ENCODE data around the gene RGSL1. TPM values are rescaled to one million over a fixed set of nuclear protein-coding genes. Genes with fewer than 3 reads are reported as not detected.

RGSL1 gene
- polyA plus RNA-seq, 3 donors, result not detected

DNA sequence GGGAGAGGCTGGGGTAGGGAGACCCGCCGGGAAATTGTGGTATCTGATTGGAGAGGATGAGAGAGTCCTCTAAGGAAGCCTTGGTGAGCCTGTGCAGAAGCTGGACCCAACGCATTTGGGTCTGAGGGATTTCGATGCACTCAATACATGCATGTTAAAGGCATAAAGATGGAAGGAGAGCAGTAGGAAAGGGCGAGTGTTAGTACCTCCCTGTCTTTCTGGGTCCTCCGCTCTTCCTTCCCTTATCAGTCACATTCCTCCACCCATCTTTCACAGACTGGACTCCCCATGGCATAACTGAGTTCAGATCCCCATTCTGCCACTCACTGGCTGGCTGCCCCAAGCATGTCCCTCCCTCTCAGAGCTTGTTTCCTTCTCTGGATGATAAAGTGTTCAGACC lies 147.0 kb downstream of the RGSL1 start:
- H2AFZ ChIP-seq (ENCODE audit: insufficient read depth, low read depth, low read length, poor library complexity, severe bottlenecking), result no peak overlapping the region
- Mint-ChIP-seq H3K27ac (no peak overlapping the region), H3K36me3 (no peaks in the 10 kb centered on the region), H3K27me3 (ENCODE audit: low read depth in 3 of 3) (peaks cover 0 to 1% (median 0%) of the 10 kb centered on the region in 3 donors), H3K4me3 (no peak overlapping the region), H3K4me1 (peaks cover 32% of the 10 kb centered on the region), H3K9me3 (no peaks in the 10 kb centered on the region)
- H3K4me3 ChIP-seq (replicated peaks in 1 of 3; ENCODE audit: low read depth in 2 of 3, low read length in 3 of 3), result no peak overlapping the region
- H3K9ac ChIP-seq (ENCODE audit: insufficient read depth, low read length, poor library complexity, severe bottlenecking), result no peak overlapping the region
- 97% methylated on average over 6 of the region's 6 CpGs for WGBS (ENCODE audit: insufficient coverage)
- H3K27me3 ChIP-seq (ENCODE audit: control insufficient read depth in 2 of 2, insufficient read depth in 2 of 2, low read length in 2 of 2), result peaks cover 0 to 4% of the 10 kb centered on the region in 2 donors
- H3K9me3 ChIP-seq (replicated peaks in 1 of 2; ENCODE audit: control insufficient read depth in 1 of 2, insufficient read depth in 1 of 2, low read length in 2 of 2), result no peaks in the 10 kb centered on the region
- TF ChIP-seq, protein P1, sequence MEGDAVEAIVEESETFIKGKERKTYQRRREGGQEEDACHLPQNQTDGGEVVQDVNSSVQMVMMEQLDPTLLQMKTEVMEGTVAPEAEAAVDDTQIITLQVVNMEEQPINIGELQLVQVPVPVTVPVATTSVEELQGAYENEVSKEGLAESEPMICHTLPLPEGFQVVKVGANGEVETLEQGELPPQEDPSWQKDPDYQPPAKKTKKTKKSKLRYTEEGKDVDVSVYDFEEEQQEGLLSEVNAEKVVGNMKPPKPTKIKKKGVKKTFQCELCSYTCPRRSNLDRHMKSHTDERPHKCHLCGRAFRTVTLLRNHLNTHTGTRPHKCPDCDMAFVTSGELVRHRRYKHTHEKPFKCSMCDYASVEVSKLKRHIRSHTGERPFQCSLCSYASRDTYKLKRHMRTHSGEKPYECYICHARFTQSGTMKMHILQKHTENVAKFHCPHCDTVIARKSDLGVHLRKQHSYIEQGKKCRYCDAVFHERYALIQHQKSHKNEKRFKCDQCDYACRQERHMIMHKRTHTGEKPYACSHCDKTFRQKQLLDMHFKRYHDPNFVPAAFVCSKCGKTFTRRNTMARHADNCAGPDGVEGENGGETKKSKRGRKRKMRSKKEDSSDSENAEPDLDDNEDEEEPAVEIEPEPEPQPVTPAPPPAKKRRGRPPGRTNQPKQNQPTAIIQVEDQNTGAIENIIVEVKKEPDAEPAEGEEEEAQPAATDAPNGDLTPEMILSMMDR (IDR thresholded peaks at IDR 0.05), result no peak
- H3K79me2 ChIP-seq (ENCODE audit: insufficient read depth, low read length), result no peaks in the 10 kb centered on the region
- no peak overlapping the region for H3K4me2 ChIP-seq (replicated peaks; ENCODE audit: extremely low read depth, low read length, poor library complexity, severe bottlenecking)
- no peaks in the 10 kb centered on the region for H4K20me1 ChIP-seq (ENCODE audit: insufficient read depth, low read length)
- no peak for DNase-seq
- peaks cover 19 to 24% of the 10 kb centered on the region in 2 donors for H3K4me1 ChIP-seq (ENCODE audit: control insufficient read depth in 1 of 2, insufficient read depth in 2 of 2, low read length in 2 of 2)
- H3K36me3 ChIP-seq (replicated peaks in 1 of 2; ENCODE audit: control insufficient read depth in 1 of 2, insufficient read depth in 2 of 2, low read length in 2 of 2), result no peaks in the 10 kb centered on the region
- intact Hi-C loops (cut with micrococcal nuclease), result no loop called here
- H3K27ac ChIP-seq (ENCODE audit: low read depth in 1 of 2, low read length in 2 of 2), result no peak overlapping the region

DNA sequence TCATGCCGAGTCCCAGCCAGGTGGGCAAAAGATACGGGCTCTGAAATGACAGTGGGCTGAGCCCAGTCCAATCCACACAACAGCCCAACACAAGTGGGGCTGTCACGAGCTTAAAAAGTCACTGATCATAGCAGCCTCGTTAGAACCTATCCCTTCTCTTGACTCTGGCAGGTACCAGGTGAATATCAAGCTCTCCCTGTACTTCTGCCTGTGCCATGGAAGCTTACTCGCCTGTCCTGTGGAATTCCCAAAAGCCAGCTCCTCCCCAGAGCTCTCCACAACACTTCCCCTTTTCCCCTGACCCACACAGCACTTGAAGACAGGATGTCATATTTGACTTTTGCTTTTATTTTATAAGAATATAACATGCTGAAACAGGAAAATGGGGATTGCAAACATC lies 148.3 kb downstream of the RGSL1 start:
- peak in 1 of 3 donors; percentile 41 for DNase-seq
- no peaks in the 10 kb centered on the region for H3K36me3 ChIP-seq (replicated peaks in 1 of 2; ENCODE audit: control insufficient read depth in 1 of 2, insufficient read depth in 2 of 2, low read length in 2 of 2)
- H3K4me3 ChIP-seq (replicated peaks in 1 of 3; ENCODE audit: low read depth in 2 of 3, low read length in 3 of 3), result no peak overlapping the region
- Mint-ChIP-seq H3K27me3 (ENCODE audit: low read depth in 3 of 3) (no peaks in the 10 kb centered on the region), H3K4me3 (no peak overlapping the region), H3K27ac (no peak overlapping the region), H3K36me3 (peaks cover 0 to 3% of the 10 kb centered on the region in 2 donors), H3K9me3 (no peaks in the 10 kb centered on the region), H3K4me1 (peaks cover 28% of the 10 kb centered on the region)
- H3K4me2 ChIP-seq (replicated peaks; ENCODE audit: extremely low read depth, low read length, poor library complexity, severe bottlenecking), result no peak overlapping the region
- H2AFZ ChIP-seq (ENCODE audit: insufficient read depth, low read depth, low read length, poor library complexity, severe bottlenecking), result no peak overlapping the region
- H3K4me1 ChIP-seq (ENCODE audit: control insufficient read depth in 1 of 2, insufficient read depth in 2 of 2, low read length in 2 of 2), result peaks cover 18 to 21% of the 10 kb centered on the region in 2 donors
- H4K20me1 ChIP-seq (ENCODE audit: insufficient read depth, low read length), result no peaks in the 10 kb centered on the region
- intact Hi-C loops (cut with micrococcal nuclease), result no loop called here
- no peak overlapping the region for H3K27ac ChIP-seq (ENCODE audit: low read depth in 1 of 2, low read length in 2 of 2)
- TF ChIP-seq, protein P1 (IDR thresholded peaks at IDR 0.05), result no peak
- H3K79me2 ChIP-seq (ENCODE audit: insufficient read depth, low read length), result no peaks in the 10 kb centered on the region
- peaks cover 10 to 17% of the 10 kb centered on the region in 2 donors for H3K27me3 ChIP-seq (ENCODE audit: control insufficient read depth in 2 of 2, insufficient read depth in 2 of 2, low read length in 2 of 2)
- H3K9me3 ChIP-seq (replicated peaks in 1 of 2; ENCODE audit: control insufficient read depth in 1 of 2, insufficient read depth in 1 of 2, low read length in 2 of 2), result no peaks in the 10 kb centered on the region
- no peak overlapping the region for H3K9ac ChIP-seq (ENCODE audit: insufficient read depth, low read length, poor library complexity, severe bottlenecking)
- 67% methylated on average over 4 of the region's 5 CpGs for WGBS (ENCODE audit: insufficient coverage)

Measured in CD14-positive monocyte (primary cell).